ENCODE measurements around the gene STIM1. TPM values are rescaled to one million over a fixed set of nuclear protein-coding genes. Genes with fewer than 3 reads are reported as not detected.

Gene STIM1
- 20.5 and 29.9 TPM in 2 replicates for total RNA-seq

GRCh38 chr11:3854977-3855807 is at the start of gene STIM1:
TSS of gene STIM1 (plus strand) at chr11:3855664. CDS start at chr11:3856271, 607 bp downstream.

GRCh38 chr11:3807909-3808860 is 47.3 kb upstream of the STIM1 start, which contains the start of gene PGAP2:
TSS of gene PGAP2 (plus strand) at chr11:3808560. CDS start at chr11:3811260, 2,700 bp downstream.

GRCh38 chr11:3840870-3841425 is 14.5 kb upstream of the STIM1 start, which contains the start of gene RHOG:
TSS of gene RHOG (minus strand) at chr11:3840959. CDS start at chr11:3828138, 12,821 bp downstream.

GRCh38 chr11:4094348-4095291 is 239.2 kb downstream of the STIM1 start, which contains the start of gene RRM1:
TSS of gene RRM1 (plus strand) at chr11:4094799. CDS start at chr11:4095013, 214 bp downstream.

Other genes starting within 250 kb of the STIM1 start
- gene ART5, start 213.7 kb upstream of the STIM1 start, total RNA-seq, result not detected in 2 replicates
- not detected in 2 replicates for gene ART1, start 210.5 kb upstream of the STIM1 start, total RNA-seq
- gene CHRNA10, start 184.3 kb upstream of the STIM1 start, total RNA-seq, result 0.46 TPM in 1 of 2 replicates, not detected in the other
- 86.4 and 91.9 TPM in 2 replicates for gene NUP98, start 58.1 kb upstream of the STIM1 start, total RNA-seq
- gene PGAP2, start 47.1 kb upstream of the STIM1 start, total RNA-seq, result 6.5 and 11.4 TPM in 2 replicates
- gene RHOG, start 14.7 kb upstream of the STIM1 start, total RNA-seq, result 7.6 and 8.4 TPM in 2 replicates
- 113 and 116 TPM in 2 replicates for gene RRM1, start 239.1 kb downstream of the STIM1 start, total RNA-seq